NCI-H748 (cell line): Measurements from ENCODE around the gene CTNND2.
A peak's percentile ranks its signal among the peaks of the same experiment; 100 is the strongest.

Source experiments
- DNase-seq: peaks from one replicate; lab custom pipeline; 2025; ENCODE audit not compliant: unreplicated experiment; lab: John Stamatoyannopoulos, UW

Gene CTNND2

DNA sequence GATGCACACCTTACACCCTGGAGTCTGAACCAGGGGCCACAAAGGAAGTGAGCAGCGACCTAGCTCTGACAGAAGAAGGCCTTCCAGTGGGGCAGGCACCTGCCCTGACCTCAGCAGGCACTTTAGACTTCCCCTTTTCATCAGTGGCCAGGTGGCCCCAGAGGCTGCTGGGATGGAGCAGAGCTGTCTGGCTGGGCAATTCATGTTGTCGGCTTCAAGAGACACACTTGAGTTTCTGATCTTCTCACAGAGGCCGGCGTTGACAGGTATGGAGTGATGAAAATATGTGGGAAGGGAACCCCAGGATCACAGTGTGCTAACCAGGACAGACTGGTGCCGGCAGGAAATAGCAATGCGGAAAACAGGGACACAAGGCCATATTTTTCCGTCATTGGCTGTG, 375.5 kb downstream of the CTNND2 start:
- no peak for DNase-seq

DNA sequence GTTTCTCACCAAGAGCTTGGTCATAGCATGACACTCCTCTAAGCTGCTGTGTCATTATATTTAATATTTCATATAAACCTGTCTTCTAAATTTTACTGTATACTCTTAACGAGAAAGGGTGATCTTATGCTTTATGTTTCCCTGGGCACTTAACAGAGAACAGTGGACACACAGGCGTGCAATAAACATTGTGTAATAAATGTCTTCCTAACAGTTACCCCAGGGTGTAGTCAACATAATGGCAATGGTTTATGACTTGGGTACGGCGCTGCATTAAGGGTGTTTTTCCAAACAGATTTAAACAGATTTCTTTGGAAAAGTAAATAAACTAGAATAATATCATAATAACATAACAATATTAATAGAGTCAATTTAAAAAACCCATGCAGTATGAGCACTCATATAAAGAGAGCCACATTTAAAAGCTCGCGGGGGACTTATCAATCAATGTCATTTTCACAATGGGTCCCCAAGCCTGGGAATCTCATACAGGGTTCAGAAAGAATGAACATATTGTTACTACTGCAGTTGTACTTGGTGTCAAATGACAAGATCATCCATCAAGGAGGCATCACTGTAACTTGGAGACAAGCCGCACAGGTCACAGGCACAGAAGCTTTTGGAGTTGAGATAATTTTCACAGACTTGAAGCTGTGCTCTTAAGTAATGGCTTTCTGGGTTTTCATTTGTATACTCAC, 376.4 kb downstream of the CTNND2 start:
- DNase-seq: no peak

DNA sequence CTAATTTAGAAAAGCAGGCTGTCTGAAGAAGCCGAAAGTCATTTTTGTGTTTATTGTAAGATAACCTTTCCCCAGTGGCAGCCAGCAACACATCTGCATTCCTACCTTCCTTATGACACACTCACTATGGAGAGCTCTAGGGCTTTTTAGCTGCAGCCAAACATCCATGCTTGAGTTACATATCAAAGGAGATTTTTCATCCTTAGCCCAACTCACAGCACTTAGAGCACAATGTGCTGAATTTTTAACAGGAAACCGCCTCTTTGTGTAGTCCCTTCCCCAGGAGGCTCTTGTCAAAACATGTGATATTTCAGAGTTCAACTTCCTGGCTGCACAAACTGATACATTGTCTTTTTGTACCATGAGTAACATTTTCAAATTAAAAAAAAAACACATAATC, 379.2 kb downstream of the CTNND2 start:
- no peak for DNase-seq

DNA sequence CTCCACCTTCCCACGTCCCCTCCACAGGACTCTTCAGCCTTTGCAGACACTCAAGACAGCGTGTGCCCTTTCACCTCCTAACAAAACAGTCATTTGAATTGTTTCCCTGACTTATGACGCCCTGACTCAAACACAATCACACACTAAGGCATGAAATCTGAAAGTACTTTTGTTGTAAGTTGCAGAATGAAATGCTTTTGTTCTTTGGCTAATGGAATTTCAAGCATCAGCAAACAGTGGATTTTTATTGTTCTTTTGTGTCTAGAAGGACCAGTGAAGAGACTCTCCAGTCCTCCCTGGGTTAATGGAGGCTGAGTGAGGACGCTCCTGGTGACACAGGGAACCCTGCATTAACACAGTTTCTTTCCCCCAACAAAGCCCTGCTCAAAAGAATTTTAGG, 380.1 kb downstream of the CTNND2 start:
- DNase-seq: no peak

DNA sequence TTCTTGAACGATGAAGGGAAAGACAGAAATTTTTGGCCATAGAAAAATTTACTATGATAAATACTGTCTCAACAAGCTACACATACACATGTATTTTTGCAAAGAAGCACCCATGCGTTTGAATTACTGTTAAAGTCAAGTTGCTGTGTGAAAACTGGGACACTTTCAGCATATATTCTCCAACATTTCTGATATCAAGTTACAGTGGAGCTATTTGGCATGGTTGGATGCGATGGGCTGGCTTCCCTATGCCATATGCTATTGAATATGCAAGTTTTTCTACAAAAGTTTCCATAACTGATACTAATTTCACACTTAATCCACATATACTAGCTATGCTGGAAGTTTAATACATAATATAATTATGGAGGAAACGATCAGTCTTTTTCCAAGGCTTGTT, 381.4 kb downstream of the CTNND2 start:
- DNase-seq: no peak

DNA sequence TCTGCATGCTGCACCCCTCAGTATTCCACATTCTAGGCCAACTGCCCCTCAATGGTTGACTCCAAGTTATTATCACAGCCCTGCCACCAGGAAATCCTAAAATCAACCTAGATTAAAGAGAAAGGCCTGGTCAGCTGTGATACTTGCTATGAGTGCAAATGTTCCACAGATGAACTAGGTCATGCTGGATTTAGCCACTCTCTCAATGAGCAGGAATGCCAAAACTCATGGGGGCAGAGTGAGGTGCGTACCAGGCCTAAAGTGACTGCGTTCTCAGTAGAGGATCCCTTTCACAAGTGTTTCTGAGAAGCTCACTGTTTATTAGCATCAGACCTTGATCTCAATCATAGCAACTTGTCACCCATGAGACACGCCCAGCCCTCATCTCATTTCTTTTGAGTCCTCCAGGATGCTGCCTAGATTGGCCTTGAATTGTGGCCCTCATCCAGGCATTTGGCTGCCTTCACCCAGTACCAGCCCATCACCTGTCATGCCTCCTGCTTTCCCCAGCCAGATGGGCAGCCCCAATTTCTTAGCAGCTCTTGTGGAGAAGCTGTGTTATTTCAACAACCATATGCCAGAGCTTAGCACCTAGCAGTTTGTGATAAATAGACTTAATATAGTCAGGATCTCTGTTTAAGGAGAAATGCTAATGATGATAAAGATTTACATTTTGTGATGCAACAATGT, 383.9 kb downstream of the CTNND2 start:
- DNase-seq: no peak

DNA sequence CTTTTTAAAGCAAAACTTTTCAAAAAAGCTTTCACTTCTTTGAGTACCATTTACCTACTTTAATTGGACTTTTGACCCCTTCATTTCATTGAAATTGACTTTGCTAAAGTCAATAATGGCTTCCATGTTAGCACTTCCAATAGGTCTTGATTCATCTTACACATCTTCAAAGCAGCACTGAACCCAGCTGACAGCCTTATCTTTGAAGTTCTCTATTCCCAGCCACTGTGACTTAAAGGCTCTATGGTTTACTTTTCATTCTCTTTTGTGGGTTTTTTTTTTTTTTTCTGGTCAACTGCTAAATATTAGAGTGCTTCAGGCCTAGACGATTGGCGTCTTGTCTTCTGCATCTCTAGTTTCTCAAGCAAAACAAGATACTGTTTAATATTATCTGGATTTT, 385.0 kb downstream of the CTNND2 start:
- DNase-seq: no peak

DNA sequence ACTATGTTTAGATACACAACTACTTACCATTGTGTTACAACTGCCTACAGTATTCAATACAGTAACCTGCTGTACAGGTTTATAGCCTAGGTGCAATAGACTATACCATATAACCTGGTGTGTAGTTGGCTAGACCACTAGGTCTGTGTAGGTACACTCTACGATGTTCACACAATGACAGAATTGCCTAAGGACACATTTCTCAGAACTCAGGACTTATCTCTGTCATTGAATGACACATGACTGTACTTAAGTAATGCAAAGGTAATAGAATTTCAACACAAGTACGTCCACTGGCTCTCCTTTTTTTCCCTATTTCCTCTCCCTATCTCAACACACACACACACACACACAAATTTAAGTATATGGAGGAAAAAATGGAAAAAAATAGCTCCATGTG, 385.6 kb downstream of the CTNND2 start:
- no peak for DNase-seq

DNA sequence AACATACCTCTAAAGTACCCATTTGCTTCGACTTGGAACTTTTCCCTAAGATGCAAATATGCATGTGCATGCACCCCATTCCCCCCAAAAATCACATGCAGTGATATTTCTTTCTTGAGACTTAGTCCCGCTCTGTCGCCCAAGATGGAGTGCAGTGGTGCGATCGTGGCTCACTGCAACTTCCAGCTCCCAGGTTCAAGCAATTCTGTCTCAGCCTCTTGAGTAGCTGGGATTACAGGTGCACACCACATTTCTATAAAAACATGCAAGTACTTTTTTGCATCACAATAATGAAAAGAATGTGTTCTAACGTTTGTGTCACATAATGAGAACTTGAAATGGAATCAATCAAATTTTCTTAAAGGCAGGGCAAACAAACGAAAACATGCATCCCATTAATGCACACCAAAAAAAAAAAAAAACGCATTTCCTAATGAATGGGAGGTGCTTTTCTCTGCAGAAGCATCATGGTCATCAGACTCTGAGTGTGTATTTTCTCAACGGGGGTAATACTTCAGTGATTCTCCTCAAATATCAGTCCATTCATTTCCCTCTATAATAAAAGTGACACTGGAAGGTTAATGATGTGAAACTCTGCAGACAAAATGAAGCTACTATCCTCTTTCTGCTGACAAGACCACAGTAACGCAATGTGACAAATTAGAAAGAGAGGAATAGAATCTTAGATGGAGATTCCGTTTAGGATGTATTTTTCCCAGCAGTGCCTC, 389.4 kb downstream of the CTNND2 start:
- DNase-seq: peak; percentile 51

DNA sequence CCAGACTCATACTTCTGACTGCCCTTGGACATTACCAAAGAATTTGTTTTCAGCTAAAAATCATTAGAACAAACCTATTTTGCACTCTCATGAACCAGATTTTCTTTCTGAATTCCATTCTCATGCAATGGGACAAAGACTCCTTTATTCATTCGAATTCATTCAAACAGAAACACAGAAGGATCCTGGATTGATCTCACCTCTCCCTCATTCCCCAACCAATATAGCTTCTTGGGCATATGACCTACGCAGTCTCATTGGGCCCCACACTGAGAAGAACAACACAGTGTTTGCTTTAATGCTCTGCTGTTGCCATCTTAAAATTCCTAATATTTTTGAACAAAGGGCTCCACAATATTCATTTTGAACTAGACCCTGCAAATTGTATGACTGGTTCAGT, 392.4 kb downstream of the CTNND2 start:
- DNase-seq: no peak

DNA sequence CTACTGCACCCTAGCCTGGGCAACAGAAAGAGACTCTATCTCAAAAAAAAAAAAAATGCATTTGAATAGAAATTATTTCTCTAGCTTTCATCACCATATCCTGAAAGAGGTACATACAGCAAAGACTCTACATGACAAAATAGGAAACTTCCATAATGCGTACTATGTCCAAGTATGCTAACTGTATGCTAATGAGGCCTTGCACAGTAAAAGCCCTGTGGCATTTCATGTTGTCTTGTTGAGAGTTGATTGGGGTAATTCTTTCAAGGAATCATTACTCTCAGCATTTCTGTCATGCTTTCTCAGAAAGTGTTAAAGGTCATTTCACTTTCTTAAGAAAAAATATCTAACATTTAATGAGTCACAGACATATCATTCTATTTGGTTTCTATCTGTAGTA, 393.4 kb downstream of the CTNND2 start:
- no peak for DNase-seq

DNA sequence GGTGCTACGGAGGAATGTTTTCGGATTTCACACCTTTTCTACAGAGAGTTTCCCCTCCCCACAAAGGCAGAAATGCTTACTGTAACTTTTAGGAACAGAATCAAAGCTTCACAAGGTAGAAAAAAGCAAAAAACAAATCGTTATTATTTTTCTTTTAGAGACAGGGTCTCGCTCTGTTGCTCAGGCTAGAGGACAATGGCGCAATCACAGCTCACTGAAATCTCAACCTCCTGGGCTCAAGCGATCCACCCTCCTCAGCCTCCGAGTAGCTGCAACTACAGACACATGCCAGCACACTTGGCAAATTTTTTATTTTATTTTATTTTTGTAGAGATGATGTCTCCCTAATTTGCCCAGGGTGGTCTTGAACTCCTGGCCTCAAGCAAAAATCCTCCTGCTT, 394.5 kb downstream of the CTNND2 start:
- DNase-seq: no peak

DNA sequence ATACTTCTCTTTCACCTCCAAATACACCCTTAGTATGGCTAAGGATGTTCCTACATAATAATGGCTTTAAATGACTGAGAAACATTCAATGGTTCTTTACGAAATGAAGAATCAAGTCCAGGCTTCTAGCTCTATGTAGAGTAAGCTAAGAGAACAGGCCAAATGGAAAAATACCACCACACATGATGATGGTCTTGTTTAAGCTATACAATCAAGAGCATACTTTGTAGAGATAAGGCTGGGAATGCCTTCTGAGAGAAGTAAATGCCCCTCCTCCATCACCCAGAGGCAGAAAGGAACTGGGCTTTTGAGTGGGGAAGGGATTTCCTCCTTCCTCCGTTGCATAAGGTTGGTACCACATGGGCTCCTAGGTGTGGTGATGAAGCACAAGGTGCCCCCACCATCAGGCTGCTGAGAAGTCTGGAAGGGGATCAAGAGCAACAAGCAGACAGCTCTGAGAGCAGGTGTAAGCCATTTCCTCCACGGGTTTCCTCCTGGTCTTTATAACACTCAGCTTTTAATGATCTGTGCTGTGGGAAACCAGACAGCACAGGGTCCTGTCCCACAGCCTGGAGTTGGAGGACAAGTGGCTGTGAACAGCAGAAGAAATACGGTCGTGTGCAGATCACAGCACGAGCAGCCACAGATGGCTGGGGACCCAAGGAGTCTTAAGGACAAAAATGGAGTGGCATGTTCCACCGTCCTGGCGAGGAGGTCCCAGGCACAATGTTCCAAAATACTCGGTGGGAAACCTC, 396.9 kb downstream of the CTNND2 start:
- no peak for DNase-seq

DNA sequence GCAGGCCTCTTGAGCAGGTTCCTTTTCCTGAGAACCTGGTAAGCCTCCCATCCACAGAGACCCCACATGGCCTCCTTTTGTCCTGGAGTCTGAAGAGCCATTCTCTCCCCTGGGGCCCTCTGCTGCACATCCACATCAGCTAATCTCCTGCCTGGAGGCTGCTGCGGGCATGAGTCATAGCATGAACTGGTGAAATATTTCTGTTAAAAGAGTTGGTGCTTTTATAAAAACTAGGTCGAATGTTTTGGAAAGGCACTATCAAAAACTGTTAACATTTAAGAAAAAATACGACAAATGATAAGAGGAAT, 399.4 kb downstream of the CTNND2 start:
- no peak for DNase-seq

DNA sequence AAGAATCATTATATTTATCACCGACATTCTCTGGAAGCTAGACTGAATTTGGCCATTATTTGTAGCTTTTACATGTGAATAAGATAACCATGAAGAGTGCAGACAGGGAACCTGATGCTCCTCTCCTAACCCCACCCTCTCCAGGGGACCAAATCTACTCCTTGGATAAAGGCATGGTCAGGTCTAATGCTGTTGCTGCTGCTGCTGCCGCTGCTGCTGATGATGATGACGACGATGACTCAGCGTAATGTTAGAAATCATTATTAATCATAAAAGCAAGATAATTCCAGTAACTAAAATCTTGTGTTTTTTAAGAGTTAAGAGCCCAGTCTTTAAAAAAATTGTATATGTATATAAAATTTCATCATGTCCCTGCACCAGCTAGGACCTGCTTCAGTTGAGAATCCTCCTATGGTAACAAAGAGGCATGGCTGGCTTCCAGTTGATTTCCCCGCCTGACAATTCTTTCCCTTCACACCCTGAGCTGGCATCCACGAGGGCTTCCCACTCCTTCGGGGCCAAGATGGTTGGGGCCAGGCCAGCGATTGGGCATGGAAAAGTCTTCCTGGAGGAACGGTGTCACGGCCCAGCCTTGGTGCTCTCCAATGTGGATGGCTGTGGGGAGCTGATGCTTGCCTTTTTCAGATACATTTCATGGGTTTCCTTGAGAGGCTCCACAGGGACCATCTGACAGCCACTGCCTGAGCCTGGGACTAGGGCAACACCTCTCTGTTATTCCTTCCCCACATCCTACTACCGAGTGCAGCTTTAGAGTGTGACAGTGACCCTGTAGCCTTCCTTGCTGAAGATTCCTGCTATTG, 400.0 kb downstream of the CTNND2 start:
- no peak for DNase-seq

DNA sequence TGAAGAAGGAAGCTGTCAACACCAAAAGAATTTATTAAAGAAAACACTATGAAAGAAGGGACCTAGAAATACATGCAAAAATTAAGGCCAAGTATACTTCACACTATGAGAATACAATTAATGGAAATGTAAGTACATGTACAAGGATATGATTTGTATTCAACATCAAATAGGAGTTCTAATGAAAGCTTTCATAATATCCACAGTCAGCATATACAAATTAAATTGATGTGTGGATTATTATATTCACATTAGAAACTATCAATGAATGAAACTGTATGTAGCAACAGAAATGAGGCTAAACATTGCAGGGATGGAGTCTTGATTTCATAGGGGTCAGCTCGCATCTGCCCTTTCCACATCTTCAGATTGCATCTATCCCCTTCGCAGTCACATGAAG, 401.5 kb downstream of the CTNND2 start:
- DNase-seq: no peak

DNA sequence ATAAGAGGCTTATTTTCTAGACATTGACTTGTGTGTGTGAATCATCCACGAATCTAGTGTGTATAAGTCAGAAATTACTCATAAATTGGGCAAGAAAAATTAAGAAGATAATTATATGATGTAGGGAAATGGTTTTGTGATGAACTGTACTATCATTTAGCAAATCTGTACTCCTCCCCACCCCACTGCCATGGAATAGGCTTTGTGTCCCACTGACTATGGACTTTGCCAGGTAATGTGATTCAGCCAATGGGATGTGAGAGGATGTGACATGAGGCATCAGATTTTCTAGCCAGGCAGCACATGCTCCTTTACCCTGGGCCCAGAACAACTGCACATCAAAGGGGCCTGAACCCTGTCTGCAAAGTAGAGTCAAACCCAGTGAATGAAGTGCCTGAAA, 406.6 kb downstream of the CTNND2 start:
- DNase-seq: no peak

DNA sequence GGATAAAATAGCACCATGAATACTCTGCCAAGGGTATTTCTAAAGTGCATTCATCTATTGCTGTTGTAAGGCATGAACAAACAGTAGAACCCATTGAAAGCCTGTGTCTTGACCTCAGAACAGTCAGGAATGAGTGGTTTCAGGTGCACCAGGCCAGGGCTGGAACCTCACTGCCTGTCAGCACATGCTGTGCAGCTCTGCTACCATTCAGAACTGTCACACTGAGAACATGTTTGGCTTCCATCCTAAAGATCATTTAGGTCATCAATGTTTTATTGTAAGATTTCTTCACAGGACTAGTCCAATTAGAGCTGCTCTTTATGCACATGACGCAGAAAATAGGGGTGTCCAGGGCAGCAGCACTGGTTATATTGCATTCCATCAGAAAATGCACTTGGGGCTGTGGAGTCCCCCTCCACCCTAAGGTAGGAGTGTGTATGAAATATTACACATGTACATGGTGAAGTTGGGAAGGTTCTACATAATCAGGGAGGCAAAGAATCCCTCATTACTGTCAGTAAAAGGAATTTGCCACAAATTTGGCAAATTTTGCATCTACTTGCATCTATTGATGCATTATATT, 408.0 kb downstream of the CTNND2 start:
- DNase-seq: no peak

DNA sequence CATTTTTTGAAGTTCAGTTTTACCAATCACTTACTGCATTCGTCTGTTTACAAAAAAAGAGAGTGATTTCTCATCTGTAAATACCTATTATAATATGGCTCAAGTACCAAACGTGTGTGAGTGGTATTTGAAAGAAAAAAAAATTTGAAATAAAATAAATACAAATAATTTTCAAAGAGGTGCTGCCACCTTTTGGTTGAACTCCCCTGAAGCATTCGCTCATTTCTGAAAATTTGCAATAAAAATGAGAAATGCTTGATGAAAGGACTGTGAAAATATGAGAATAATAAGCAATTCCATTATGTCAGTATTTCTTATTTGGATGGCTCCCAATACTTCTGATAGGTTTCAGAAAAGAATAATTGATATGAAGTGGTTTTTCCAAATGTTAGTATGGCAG, 409.9 kb downstream of the CTNND2 start:
- no peak for DNase-seq

DNA sequence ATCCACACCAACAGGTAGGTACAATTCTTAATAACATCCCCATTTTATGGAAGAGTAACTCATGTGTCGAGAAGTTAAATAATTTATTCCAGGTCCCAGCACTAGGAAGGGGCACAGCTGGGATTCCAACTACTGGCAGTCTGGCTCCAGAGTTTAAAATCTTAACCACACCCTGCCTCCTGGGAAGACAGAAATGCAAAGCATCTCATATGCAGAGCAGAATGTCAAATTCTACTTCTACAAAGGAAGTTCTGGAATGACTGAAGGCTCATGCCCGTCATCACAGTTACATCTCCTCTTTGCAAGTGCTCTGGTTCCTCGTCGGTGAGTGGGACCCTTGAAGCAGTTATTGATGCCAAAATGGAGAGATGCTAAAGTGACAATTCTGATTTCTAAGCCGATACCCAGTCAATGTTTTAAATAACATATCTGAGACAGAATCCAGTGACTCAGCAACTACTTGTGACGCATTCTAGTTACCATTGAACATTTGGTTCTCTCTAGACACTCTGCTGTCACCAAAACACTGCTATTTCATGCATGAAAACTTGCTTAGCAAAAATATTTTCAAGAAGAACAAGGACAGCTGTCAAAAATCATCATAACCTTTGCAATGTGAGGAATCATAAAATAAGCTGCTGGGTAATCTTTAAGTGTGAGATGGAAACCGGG, 412.7 kb downstream of the CTNND2 start:
- DNase-seq: no peak
